ENCODE data around the gene SUMO4. TPM values are rescaled to one million over a fixed set of nuclear protein-coding genes. Genes with fewer than 3 reads are reported as not detected.

Gene SUMO4
- total RNA-seq, 4 donors from 2014 or later = 0.58 to 2.1 (median 1.0) TPM

DNA sequence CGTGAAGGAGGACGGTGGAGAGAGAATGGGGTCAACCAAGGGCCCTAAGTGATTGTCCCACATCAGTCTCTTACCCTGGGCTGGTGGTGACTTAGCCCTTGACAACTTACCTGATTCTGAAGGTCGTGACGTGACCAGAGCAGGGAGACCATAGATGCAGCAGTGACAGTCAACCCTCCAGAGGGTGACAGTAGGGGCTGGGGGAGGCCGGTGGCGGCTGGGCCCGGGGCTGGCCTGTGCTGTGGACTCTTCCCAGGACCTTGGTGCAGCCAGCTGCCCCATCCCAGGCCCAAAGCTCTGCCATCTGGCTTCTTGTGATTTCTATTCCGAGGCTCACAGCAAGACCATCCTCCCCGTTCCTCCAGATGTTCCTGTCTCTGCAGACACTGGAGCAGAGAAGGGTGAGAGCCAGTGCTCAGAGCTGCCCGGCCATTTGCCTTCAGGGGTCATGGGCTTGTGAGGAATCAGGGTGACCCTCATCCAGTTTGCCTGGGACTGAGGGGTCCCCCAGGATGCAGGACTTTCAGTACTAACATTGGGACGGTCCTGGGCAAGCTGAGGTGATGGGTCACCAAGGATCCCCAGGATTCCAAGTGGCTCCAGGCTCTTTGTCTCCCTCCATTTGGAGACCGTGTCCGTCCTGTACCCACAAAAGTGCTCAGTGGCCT, 36.0 kb downstream of the SUMO4 start:
- Histone ChIP-seq H3K36me3 (no peaks in the 10 kb centered on the region), H3K27me3 (no peaks in the 10 kb centered on the region), H3K4me1 (peaks cover 3 to 18% (median 9%) of the 10 kb centered on the region in 4 donors), H3K4me3 (no peak overlapping the region), H3K9me3 (no peaks in the 10 kb centered on the region), H3K27ac (replicated peaks in 1 of 4) (no peak overlapping the region)
- DNase-seq (ENCODE audit: extremely low spot score) = no peak
- intact Hi-C loops (cut with DNase I) = no loop called here
- 94% methylated on average over 8 of the region's 13 CpGs for WGBS
- TF ChIP-seq, protein P1, sequence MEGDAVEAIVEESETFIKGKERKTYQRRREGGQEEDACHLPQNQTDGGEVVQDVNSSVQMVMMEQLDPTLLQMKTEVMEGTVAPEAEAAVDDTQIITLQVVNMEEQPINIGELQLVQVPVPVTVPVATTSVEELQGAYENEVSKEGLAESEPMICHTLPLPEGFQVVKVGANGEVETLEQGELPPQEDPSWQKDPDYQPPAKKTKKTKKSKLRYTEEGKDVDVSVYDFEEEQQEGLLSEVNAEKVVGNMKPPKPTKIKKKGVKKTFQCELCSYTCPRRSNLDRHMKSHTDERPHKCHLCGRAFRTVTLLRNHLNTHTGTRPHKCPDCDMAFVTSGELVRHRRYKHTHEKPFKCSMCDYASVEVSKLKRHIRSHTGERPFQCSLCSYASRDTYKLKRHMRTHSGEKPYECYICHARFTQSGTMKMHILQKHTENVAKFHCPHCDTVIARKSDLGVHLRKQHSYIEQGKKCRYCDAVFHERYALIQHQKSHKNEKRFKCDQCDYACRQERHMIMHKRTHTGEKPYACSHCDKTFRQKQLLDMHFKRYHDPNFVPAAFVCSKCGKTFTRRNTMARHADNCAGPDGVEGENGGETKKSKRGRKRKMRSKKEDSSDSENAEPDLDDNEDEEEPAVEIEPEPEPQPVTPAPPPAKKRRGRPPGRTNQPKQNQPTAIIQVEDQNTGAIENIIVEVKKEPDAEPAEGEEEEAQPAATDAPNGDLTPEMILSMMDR (IDR thresholded peaks at IDR 0.05) = no peak
- TF ChIP-seq POLR2AphosphoS5 (IDR thresholded peaks at IDR 0.05) (no peak), POLR2A (IDR thresholded peaks at IDR 0.05; ENCODE audit: low read depth) (no peak), EP300 (IDR thresholded peaks at IDR 0.05) (no peak)

DNA sequence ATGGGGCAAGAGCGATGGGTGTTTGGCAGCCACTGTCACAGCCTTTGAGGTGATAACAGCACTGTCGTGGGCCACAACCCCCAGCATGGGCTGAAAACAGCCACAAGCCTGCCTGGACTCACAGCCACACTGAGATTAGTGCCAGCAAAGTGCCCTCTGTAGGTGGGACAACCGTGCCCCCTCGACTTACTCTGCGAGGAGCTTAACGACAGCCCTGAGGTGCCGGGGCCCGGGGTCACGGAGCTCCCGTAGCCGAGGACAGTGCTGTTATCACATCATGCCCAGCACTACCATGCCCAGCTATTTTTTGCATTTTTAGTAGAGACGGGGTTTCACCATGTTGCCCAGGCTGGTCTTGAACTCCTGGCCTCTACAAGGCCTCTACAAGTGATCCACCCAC, 36.6 kb downstream of the SUMO4 start:
- Histone ChIP-seq H3K36me3 (no peaks in the 10 kb centered on the region), H3K27ac (replicated peaks in 1 of 4) (no peak overlapping the region), H3K4me1 (peaks cover 3 to 20% (median 11%) of the 10 kb centered on the region in 4 donors), H3K27me3 (no peaks in the 10 kb centered on the region), H3K9me3 (no peaks in the 10 kb centered on the region), H3K4me3 (no peak overlapping the region)
- 93% methylated on average over 3 of the region's 12 CpGs for WGBS
- DNase-seq (ENCODE audit: extremely low spot score) = no peak
- intact Hi-C loops (cut with DNase I) = no loop called here
- TF ChIP-seq, protein P1 (IDR thresholded peaks at IDR 0.05) = no peak

- intact Hi-C loops (cut with DNase I) = no loop called here
- H3K27ac ChIP-seq (replicated peaks in 1 of 4) = no peak overlapping the region
- no peak for DNase-seq (ENCODE audit: extremely low spot score)
- TF ChIP-seq POLR2A (IDR thresholded peaks at IDR 0.05; ENCODE audit: low read depth) = no peak
- TF ChIP-seq, protein P1 (IDR thresholded peaks at IDR 0.05) = no peak
- TF ChIP-seq POLR2AphosphoS5 (IDR thresholded peaks at IDR 0.05) = no peak
- TF ChIP-seq EP300 (IDR thresholded peaks at IDR 0.05) = no peak
- H3K36me3 ChIP-seq = no peaks in the 10 kb centered on the region
- 90% methylated on average over 3 of the region's 3 CpGs for WGBS
- no peak overlapping the region for H3K4me3 ChIP-seq
- H3K9me3 ChIP-seq = no peaks in the 10 kb centered on the region
- H3K4me1 ChIP-seq = peaks cover 0 to 17% (median 7%) of the 10 kb centered on the region in 4 donors
- no peaks in the 10 kb centered on the region for H3K27me3 ChIP-seq
These were observed 37.1 kb downstream of the SUMO4 start for GRCh38 chr6:149437212-149437611.

GRCh38 chr6:149438855-149439254, 38.8 kb downstream of the SUMO4 start:
- Histone ChIP-seq H3K27me3 (no peaks in the 10 kb centered on the region), H3K27ac (replicated peaks in 1 of 4) (no peak overlapping the region), H3K4me1 (peaks cover 0 to 13% (median 5%) of the 10 kb centered on the region in 4 donors), H3K4me3 (no peak overlapping the region), H3K36me3 (no peaks in the 10 kb centered on the region), H3K9me3 (no peaks in the 10 kb centered on the region)
- no peak for TF ChIP-seq POLR2A (IDR thresholded peaks at IDR 0.05; ENCODE audit: low read depth)
- no peak for TF ChIP-seq EP300 (IDR thresholded peaks at IDR 0.05)
- TF ChIP-seq POLR2AphosphoS5 (IDR thresholded peaks at IDR 0.05) = no peak
- TF ChIP-seq, protein P1 (IDR thresholded peaks at IDR 0.05) = no peak
- 81% methylated on average over 3 of the region's 3 CpGs for WGBS
- no peak for DNase-seq (ENCODE audit: extremely low spot score)
- intact Hi-C loops (cut with DNase I) = no loop called here

DNA sequence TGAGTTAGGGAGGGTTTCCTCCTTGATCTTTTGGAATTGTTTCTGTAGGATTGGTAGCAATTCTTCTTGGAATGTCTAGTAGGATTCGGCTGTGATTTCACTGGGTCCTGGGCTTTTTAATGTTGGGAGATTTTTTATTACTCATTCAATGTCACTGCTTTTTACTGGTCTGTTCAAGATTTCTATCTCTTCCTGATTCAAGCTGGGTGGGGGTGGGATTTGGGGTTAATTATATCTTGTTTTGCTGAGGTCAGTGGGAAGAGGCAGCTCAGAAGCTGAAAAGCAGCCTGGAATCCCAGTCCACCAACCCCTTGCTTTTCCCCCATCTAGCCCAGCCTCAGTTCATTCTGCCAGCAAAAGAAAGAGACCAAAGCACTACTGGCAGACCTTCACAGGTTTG, 39.6 kb downstream of the SUMO4 start:
- H3K27me3 ChIP-seq = no peaks in the 10 kb centered on the region
- peaks cover 0 to 7% (median 3%) of the 10 kb centered on the region in 4 donors for H3K4me1 ChIP-seq
- WGBS = 85% methylated on average over 1 of the region's 1 CpG
- H3K27ac ChIP-seq (replicated peaks in 1 of 4) = no peak overlapping the region
- no peak overlapping the region for H3K4me3 ChIP-seq
- DNase-seq (ENCODE audit: extremely low spot score) = no peak
- H3K9me3 ChIP-seq = no peaks in the 10 kb centered on the region
- intact Hi-C loops (cut with DNase I) = no loop called here
- TF ChIP-seq EP300 (IDR thresholded peaks at IDR 0.05) = no peak
- no peak for TF ChIP-seq POLR2AphosphoS5 (IDR thresholded peaks at IDR 0.05)
- TF ChIP-seq, protein P1 (IDR thresholded peaks at IDR 0.05) = no peak
- TF ChIP-seq POLR2A (IDR thresholded peaks at IDR 0.05; ENCODE audit: low read depth) = no peak
- no peaks in the 10 kb centered on the region for H3K36me3 ChIP-seq
